Astrocyte of the spinal cord (primary cell): ENCODE data around the gene HENMT1.

Source experiments
- DNase-seq: peaks from one replicate; pipeline ENCODE4 v3.0.0; 2011; ENCODE audit warnings: low read depth, low spot score
- H3K4me3 ChIP-seq: 2 replicates; pipeline ENCODE4 v1.5.1; 2011; ENCODE audit warnings: low read depth, mild to moderate bottlenecking, low read length, moderate library complexity
- in situ Hi-C: cut with HindIII; loops from 2 replicates; pipeline ENCODE4 v1.10.0; 2017; ENCODE audit warnings: low sequenced_read_pairs
- TF ChIP-seq, protein P1 (sequence below): IDR thresholded peaks from 2 replicates; pipeline ENCODE4 v1.5.1; 2012; ENCODE audit warnings: low read depth, mild to moderate bottlenecking, low read length, inconsistent platforms

HENMT1 gene

DNA sequence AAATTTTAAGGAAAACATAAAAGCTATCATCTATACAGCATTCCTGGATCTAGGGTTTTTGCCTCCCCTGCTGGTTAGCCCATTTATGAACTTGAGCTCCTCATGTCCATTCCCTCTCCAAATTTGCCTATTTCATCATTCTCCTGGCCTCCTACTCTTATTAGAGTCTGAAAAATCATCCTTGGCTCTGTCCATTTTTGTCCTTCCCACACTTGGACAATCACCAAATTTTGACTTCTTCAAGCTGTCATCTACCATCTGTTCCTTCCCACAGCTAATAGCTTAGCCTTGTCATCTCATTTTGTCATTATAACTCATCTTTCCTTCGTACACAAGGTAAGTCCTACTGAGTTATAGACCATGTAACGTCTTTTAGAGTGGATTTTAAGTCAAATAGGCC, 2.2 kb upstream of the HENMT1 start:
- DNase-seq: no peak
- no peak overlapping the region for H3K4me3 ChIP-seq
- in situ Hi-C loops: no loop called here
- TF ChIP-seq, protein P1, sequence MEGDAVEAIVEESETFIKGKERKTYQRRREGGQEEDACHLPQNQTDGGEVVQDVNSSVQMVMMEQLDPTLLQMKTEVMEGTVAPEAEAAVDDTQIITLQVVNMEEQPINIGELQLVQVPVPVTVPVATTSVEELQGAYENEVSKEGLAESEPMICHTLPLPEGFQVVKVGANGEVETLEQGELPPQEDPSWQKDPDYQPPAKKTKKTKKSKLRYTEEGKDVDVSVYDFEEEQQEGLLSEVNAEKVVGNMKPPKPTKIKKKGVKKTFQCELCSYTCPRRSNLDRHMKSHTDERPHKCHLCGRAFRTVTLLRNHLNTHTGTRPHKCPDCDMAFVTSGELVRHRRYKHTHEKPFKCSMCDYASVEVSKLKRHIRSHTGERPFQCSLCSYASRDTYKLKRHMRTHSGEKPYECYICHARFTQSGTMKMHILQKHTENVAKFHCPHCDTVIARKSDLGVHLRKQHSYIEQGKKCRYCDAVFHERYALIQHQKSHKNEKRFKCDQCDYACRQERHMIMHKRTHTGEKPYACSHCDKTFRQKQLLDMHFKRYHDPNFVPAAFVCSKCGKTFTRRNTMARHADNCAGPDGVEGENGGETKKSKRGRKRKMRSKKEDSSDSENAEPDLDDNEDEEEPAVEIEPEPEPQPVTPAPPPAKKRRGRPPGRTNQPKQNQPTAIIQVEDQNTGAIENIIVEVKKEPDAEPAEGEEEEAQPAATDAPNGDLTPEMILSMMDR: no peak

DNA sequence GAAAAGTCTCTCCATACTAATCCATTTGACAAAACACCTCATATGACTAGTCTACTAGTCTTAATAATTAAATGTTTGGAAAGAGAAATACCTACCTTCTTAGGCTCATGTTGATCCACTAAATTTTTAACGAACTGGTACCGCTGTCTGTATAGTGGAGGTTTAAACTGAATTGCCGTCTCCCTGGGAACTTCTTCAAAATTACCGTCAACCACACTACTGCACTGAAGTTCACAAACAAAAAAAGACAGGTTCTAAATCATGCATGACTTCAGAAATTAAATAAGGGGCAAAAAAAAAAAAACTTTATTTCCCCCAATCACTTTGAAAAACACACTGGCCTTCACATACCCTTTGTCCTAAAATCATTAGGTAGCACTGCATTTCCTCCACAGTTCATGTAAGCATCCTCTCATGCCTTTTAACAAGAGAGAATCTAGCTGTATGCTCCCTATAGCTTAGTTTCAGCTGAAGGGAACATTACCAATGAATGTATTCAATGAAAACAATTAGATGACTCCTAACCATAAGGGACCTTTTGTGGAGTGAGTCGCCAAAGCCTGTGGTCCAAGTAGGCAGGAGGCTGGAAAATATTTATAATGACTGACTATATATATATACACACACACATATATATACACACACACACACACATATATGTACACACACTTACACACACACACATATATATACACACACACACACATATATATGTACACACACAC, 3.4 kb downstream of the HENMT1 start:
- DNase-seq: no peak
- H3K4me3 ChIP-seq: no peak overlapping the region
- in situ Hi-C loops: no loop called here
- TF ChIP-seq, protein P1: no peak

DNA sequence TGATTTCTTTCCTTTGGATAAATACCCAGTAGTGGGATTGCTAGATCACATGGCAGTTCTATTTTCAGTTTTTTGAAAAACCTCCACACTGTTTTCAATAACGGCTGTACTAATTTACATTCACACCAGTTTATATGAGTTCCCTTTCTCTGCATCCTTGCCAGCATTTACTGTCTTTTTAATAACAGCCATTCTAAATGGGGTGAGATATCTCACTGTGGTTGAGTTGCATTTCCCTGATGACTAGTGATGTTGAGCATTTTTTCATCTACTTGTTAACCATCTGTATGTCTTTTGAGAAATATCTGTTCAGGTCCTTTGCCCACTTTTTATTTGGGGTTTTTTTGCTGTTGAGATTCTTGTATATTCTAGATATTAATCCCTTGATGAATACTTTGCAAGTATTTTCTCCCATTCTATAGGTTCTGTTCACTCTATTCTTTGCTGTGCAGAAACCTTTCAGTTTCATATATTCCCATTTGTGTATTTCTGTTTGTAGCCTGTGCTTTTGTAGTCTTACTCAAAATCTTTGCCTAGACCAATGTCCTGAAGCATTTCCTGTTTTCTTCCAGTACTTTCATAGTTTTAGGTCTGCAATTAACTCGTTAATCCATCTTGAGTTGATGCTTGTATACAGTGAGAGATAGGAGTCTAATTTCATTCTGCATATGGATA, 7.3 kb downstream of the HENMT1 start:
- TF ChIP-seq, protein P1: no peak
- in situ Hi-C loops: no loop called here
- H3K4me3 ChIP-seq: no peak overlapping the region
- DNase-seq: no peak

DNA sequence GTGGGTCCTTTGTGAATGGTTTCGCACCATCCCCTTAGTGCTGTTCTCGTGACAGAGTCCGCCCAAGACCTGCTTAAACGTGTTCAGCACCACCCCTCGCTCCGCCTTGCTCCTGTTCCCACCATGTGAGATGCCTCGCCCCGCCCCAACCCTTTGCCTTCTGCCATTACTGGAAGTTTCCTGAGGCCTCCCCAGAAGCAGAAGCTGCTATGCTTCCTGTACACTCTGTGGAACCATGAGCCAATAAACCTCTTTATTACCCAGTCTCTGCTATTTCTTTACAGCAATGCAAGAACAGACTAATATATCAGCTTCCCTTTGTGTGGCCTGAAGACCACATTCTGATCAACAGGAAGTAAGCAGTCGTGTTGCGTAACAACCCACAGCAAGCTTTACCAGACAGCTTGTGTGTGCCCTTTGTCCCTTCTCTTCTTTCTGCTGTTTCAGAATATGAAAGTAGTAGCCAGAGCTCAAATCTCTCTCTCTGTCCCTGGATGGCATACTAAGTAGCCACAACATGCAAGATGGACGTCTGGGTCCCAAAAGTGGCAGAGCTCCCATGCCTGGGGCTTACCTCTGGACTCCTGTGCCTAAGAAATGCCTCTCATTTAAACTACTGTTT, 14.1 kb downstream of the HENMT1 start:
- H3K4me3 ChIP-seq: no peak overlapping the region
- DNase-seq: peak; percentile 58
- in situ Hi-C loops: no loop called here
- TF ChIP-seq, protein P1: no peak

DNA sequence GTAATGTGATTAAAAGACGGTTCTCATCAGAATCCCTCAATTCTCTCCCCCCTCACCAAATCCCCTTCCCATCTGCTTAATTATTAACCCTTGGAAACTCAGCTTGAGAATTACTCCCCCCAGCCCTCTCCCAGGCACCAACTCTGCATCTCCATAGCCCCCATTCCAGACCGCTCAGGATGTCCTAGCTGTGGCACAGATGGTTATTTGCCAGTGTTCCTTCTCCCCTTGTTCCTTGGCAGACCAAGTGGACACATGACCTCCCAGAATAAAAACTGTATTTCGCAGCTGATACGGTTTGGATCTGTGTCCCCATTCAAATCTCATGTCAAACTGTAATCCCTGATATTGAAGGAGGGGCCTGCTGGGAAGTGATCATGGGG, 14.6 kb downstream of the HENMT1 start:
- TF ChIP-seq, protein P1: no peak
- no peak overlapping the region for H3K4me3 ChIP-seq
- in situ Hi-C loops: no loop called here

DNA sequence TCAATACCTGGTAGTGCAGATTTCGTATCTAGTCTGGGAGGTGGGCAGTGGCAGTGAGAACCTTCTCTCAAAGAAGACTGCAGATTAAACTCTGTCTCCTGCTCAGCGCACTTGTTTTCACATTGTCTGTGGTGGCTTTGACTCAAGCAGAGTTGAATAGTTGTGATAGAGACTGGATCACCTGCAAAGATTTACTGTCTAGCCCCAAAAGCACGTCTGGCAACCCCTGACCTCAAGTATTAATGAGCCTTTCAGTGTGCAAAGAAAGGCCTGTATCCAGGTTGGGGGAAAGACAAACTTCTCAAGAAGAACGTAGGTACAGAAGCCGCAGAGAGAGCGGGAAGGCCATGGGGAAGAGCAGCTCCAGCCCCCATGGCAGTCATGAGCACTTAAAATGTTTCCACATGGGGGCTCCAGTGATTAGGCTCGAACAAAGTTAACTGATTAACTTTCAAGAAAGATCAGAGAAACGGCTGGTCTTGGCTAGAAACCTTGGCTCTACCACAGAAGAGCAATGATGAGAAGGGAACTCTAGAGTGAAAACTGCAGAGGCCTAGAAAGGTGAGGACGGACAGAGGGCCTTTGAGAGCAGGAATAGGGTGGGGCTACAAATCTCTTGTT, 15.2 kb downstream of the HENMT1 start:
- no peak for DNase-seq

More for the DNA sequence above, 14.6 kb downstream of the HENMT1 start:
- no peak for DNase-seq

More for the DNA sequence above, 15.2 kb downstream of the HENMT1 start:
- in situ Hi-C loops: no loop called here
- no peak overlapping the region for H3K4me3 ChIP-seq
- TF ChIP-seq, protein P1: no peak
